Measurements from ENCODE around the gene ACSBG1. TPM values are rescaled to one million over a fixed set of nuclear protein-coding genes. Genes with fewer than 3 reads are reported as not detected.

The ACSBG1 gene
- total and polyA plus RNA-seq, 2 of the 8 experiments (the other 6 are each of a cell fraction or from before 2014, with no cell fraction given): 5.4 to 7.1 TPM

DNA sequence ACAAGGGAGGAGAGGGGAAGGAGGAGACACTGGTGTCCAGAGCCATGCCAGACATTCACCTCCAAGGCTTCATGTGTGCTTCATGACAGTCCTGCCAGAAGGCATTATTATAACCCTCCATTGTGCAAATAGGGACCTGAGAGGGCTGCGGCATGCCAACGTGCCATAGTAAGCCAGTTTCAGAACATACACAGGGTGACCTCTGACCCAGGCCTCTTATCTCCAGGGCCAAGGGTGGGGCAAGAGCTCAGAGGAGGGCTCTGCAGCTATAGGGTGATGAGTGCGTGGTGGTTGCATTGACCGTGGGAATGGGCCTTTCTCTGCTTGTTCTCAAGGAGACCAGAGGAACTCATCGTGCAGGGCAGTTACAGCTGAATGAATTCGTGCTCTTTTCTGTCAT is 9.7 kb upstream of the ACSBG1 start:
- no peak overlapping the region for H3K4ac ChIP-seq (replicated peaks; ENCODE audit: insufficient read length, low read depth, low read length)
- peaks cover 0 to 8% (median 5%) of the 10 kb centered on the region in 4 experiments; a peak in 6 of 7 replicates for H3K4me1 ChIP-seq (replicated peaks in 1 of 4; ENCODE audit: control insufficient read depth in 3 of 4, insufficient read depth in 4 of 4, low read length in 3 of 4)
- no peak overlapping the region for H3K9ac ChIP-seq (replicated peaks in 1 of 4; ENCODE audit: extremely low read depth in 1 of 4, low read depth in 3 of 4, low read length in 3 of 4)
- ChIA-PET CTCF (ENCODE audit: partially characterized antibody) (interaction anchor here (0.7 to 16.2 kb wide), 12 partner anchors 9 to 342 kb away, joined by 3 to 285 read pairs (median 4); partner anchors contain the start of gene ACSBG1), POLR2A (ENCODE audit: partially characterized antibody) (interaction anchor here (0.7 kb wide), 1 partner anchor 129 kb away, joined by 3 read pairs; no protein-coding TSS in a partner anchor)
- H4K20me1 ChIP-seq (replicated peaks in 1 of 2; ENCODE audit: control insufficient read depth in 1 of 2, insufficient read depth in 2 of 2, low read length in 2 of 2): no peaks in the 10 kb centered on the region
- H2AFZ ChIP-seq (ENCODE audit: low read length): no peak overlapping the region
- no peak overlapping the region for H4K5ac ChIP-seq (ENCODE audit: insufficient read length, low read depth, low read length)
- H2BK5ac ChIP-seq (ENCODE audit: low read depth, low read length): peak overlapping the region; percentile 56; the same call in 1 of the 2 replicates
- H3K18ac ChIP-seq (ENCODE audit: extremely low read depth, low read length): 0 out of 2 replicates have a peak overlapping the region, but pooled peaks have one; percentile 19
- no peak overlapping the region for H3K14ac ChIP-seq (ENCODE audit: insufficient read length)
- no peak overlapping the region for H3K23ac ChIP-seq (ENCODE audit: insufficient read length)
- H3K27ac ChIP-seq (ENCODE audit: low read depth, low read length): no peak overlapping the region
- H3K23me2 ChIP-seq (ENCODE audit: low read depth, low read length): no peaks in the 10 kb centered on the region
- WGBS, 2 experiments (ENCODE audit: extremely low coverage in 1 of 2, insufficient coverage in 1 of 2, insufficient read length in 1 of 2, insufficient replicate concordance in 2 of 2, low coverage in 1 of 2, low lambda C conversion rate in 2 of 2, missing lambda C conversion rate in 1 of 2): 93% methylated on average over 6 of the region's 6 CpGs; no CpG with 5 or more reads in 1 of the 2 experiments
- H3K9me3 ChIP-seq (ENCODE audit: insufficient read depth in 2 of 2, low read depth in 1 of 2, low read length in 1 of 2): no peaks in the 10 kb centered on the region
- no peak for FAIRE-seq
- no peak overlapping the region for H4K8ac ChIP-seq (ENCODE audit: extremely low read depth, insufficient read depth, low read length)
- H2BK15ac ChIP-seq (ENCODE audit: low read length): no peak overlapping the region
- no peaks in the 10 kb centered on the region for H3K27me3 ChIP-seq (replicated peaks in 1 of 4; ENCODE audit: control insufficient read depth in 3 of 4, extremely low read depth in 1 of 4, insufficient read depth in 3 of 4, low read length in 3 of 4)
- no peaks in the 10 kb centered on the region for H3K36me3 ChIP-seq (ENCODE audit: control insufficient read depth in 2 of 4, insufficient read depth in 4 of 4, low read length in 3 of 4)
- H3K79me1 ChIP-seq (ENCODE audit: low read depth, low read length): no peaks in the 10 kb centered on the region
- no peak overlapping the region for H3K4me2 ChIP-seq (ENCODE audit: insufficient read depth in 1 of 2, low read depth in 2 of 2, low read length in 2 of 2)
- H2BK12ac ChIP-seq (ENCODE audit: low read depth, low read length): 0 out of 2 replicates have a peak overlapping the region, but pooled peaks have one; percentile 68
- H2AK5ac ChIP-seq (ENCODE audit: low read depth, low read length): no peak overlapping the region
- peak overlapping the region; percentile 90; the same call in 1 of the 2 replicates for H2BK20ac ChIP-seq (ENCODE audit: low read length)
- DNase-seq (ENCODE audit: low read depth in 1 of 2, low spot score in 2 of 2): no peak
- no peak overlapping the region for H3K56ac ChIP-seq (replicated peaks; ENCODE audit: insufficient read length, low read depth, low read length)
- H4K91ac ChIP-seq (replicated peaks; ENCODE audit: insufficient read length, low read length): no peak overlapping the region
- H3K79me2 ChIP-seq (ENCODE audit: control insufficient read depth in 1 of 2, insufficient read depth in 2 of 2, low read length in 2 of 2): no peaks in the 10 kb centered on the region
- no peak overlapping the region for H2BK120ac ChIP-seq (replicated peaks; ENCODE audit: low read depth, low read length)
- H3K4me3 ChIP-seq (ENCODE audit: extremely low read depth in 1 of 4, insufficient read depth in 2 of 4, low read depth in 3 of 4, low read length in 4 of 4): no peak overlapping the region
- no peak for TF ChIP-seq USF2 (IDR thresholded peaks at IDR 0.05; ENCODE audit: low read length)
- no peak for TF ChIP-seq SIX5 (IDR thresholded peaks at IDR 0.05; ENCODE audit: low read depth, low read length)
- no peak for TF ChIP-seq CHD1 (IDR thresholded peaks at IDR 0.05; ENCODE audit: low read depth, low read length)

All from H1 (cell line).